LNCAP (cell line): ENCODE data around the gene EIF5A.

Experiments used
- CTCF ChIP-seq: fragments of 450-650 bp; IDR thresholded peaks from 2 replicates; pipeline ENCODE4 v1.5.1; 2017; ENCODE audit warnings: mild to moderate bottlenecking

EIF5A gene

GRCh38 chr17:7290685-7291084 lies 16.7 kb upstream of the EIF5A start:
- no peak for TF ChIP-seq CTCF

GRCh38 chr17:7292194-7292593 lies 15.2 kb upstream of the EIF5A start:
- TF ChIP-seq CTCF = no peak

GRCh38 chr17:7292729-7293128 lies 14.7 kb upstream of the EIF5A start:
- TF ChIP-seq CTCF = no peak

- TF ChIP-seq CTCF = no peak
Measured at GRCh38 chr17:7293159-7293558, 14.3 kb upstream of the EIF5A start.

- TF ChIP-seq CTCF = no peak
Measured at GRCh38 chr17:7293816-7294613, 13.4 kb upstream of the EIF5A start.

- TF ChIP-seq CTCF = no peak
Measured at GRCh38 chr17:7294614-7295153, 12.7 kb upstream of the EIF5A start, which contains the start of gene YBX2. YBX2 (minus strand) TSS chr17:7294639; CDS start chr17:7294500, 139 bp downstream.

- no peak for TF ChIP-seq CTCF
Measured at GRCh38 chr17:7295230-7296180, 11.9 kb upstream of the EIF5A start.
